ENCODE data around the gene TESPA1. TPM values are rescaled to one million over a fixed set of nuclear protein-coding genes. Genes with fewer than 3 reads are reported as not detected.

Gene TESPA1
- total and polyA plus RNA-seq, 8 donors: 0.67 to 3.2 (median 1.2) TPM

- Histone ChIP-seq H3K36me3 (no peaks in the 10 kb centered on the region), H3K9me3 (peaks cover 0 to 28% of the 10 kb centered on the region in 2 donors), H3K4me3 (no peak overlapping the region), H3K4me1 (peaks cover 4 to 21% of the 10 kb centered on the region in 2 donors), H3K27ac (no peak overlapping the region), H3K27me3 (no peaks in the 10 kb centered on the region)
- DNase-seq (no peak), ATAC-seq (no peak)
- TF ChIP-seq CTCF (IDR thresholded peaks at IDR 0.05): no peak
- intact Hi-C loops (cut with DNase I): no loop called here
Measured at GRCh38 chr12:54929998-54930397, 54.6 kb downstream of the TESPA1 start.

- no peaks in the 10 kb centered on the region for H3K27me3 ChIP-seq
- no peaks in the 10 kb centered on the region for H3K36me3 ChIP-seq
- H3K9me3 ChIP-seq: peaks cover 0 to 25% of the 10 kb centered on the region in 2 donors
- H3K27ac ChIP-seq: no peak overlapping the region
- H3K4me1 ChIP-seq: no peaks in the 10 kb centered on the region
- H3K4me3 ChIP-seq: no peak overlapping the region
- intact Hi-C loops (cut with DNase I): no loop called here
- no peak for TF ChIP-seq CTCF (IDR thresholded peaks at IDR 0.05)
- DNase-seq: no peak
- ATAC-seq: no peak
Measured at GRCh38 chr12:54926246-54926645, 58.3 kb downstream of the TESPA1 start.

GRCh38 chr12:54924972-54925707 lies 59.4 kb downstream of the TESPA1 start:
- no peaks in the 10 kb centered on the region for H3K27me3 ChIP-seq
- TF ChIP-seq CTCF (IDR thresholded peaks at IDR 0.05): no peak
- ATAC-seq: no peak
- no peak for DNase-seq
- H3K4me1 ChIP-seq: no peaks in the 10 kb centered on the region
- H3K36me3 ChIP-seq: no peaks in the 10 kb centered on the region
- intact Hi-C loops (cut with DNase I): no loop called here
- no peak overlapping the region for H3K4me3 ChIP-seq
- peaks cover 0 to 14% of the 10 kb centered on the region in 2 donors for H3K9me3 ChIP-seq
- no peak overlapping the region for H3K27ac ChIP-seq

- intact Hi-C loops (cut with DNase I): no loop called here
- H3K4me3 ChIP-seq: no peak overlapping the region
- no peaks in the 10 kb centered on the region for H3K27me3 ChIP-seq
- no peaks in the 10 kb centered on the region for H3K4me1 ChIP-seq
- H3K36me3 ChIP-seq: no peaks in the 10 kb centered on the region
- H3K9me3 ChIP-seq: no peaks in the 10 kb centered on the region
- no peak overlapping the region for H3K27ac ChIP-seq
- ATAC-seq (no peak), DNase-seq (peak in 1 of 4 donors; percentile 53)
- TF ChIP-seq CTCF (IDR thresholded peaks at IDR 0.05): no peak
Measured at GRCh38 chr12:54917001-54917488, 67.5 kb downstream of the TESPA1 start.

Other genes with a start within 250 kb of the TESPA1 start
- gene MUCL1, start 130.2 kb downstream of the TESPA1 start, total RNA-seq: 1 to 10 TPM in 1 of 2 donors, not detected in 1; 1.8 TPM
- not detected for gene MUCL1, start 130.2 kb downstream of the TESPA1 start, polyA plus RNA-seq (ENCODE audit: insufficient read length in 6 of 6)
- gene NEUROD4, start 35.2 kb upstream of the TESPA1 start, total RNA-seq: not detected
- under 1 TPM in 2 of 6 donors, not detected in 4; 0.04 TPM for gene NEUROD4, start 35.2 kb upstream of the TESPA1 start, polyA plus RNA-seq (ENCODE audit: insufficient read length in 6 of 6)
- not detected for gene OR9K2, start 141.6 kb upstream of the TESPA1 start, total RNA-seq
- gene OR9K2, start 141.6 kb upstream of the TESPA1 start, polyA plus RNA-seq (ENCODE audit: insufficient read length in 6 of 6): not detected
- not detected for gene OR10A7, start 236.3 kb upstream of the TESPA1 start, total RNA-seq
- gene OR10A7, start 236.3 kb upstream of the TESPA1 start, polyA plus RNA-seq (ENCODE audit: insufficient read length in 6 of 6): not detected

Measured in left lung (tissue), 10 donors.